HG02759 (cell line): ENCODE data around the gene RPL28.
"Not testable (repeated sequence)": the region's sequence is repeated elsewhere in the genome, so short reads cannot be mapped to it uniquely, and the experiment has no call there.

Experiments used
- ATAC-seq: cut with Tn5 transposase; IDR thresholded peaks from one replicate; pipeline ENCODE4 v1.9.1; 2021; ENCODE audit warnings: mild to moderate bottlenecking, moderate library complexity; ENCODE audit not compliant: unreplicated experiment

The RPL28 gene

GRCh38 chr19:55421281-55421680 is 35.5 kb downstream of the RPL28 start:
- ATAC-seq = not testable (repeated sequence)

GRCh38 chr19:55423225-55424005 is 37.7 kb downstream of the RPL28 start:
- no peak for ATAC-seq

GRCh38 chr19:55424518-55424917 is 38.8 kb downstream of the RPL28 start:
- ATAC-seq = no peak

- ATAC-seq = no peak
Observed at GRCh38 chr19:55426042-55426441, 40.3 kb downstream of the RPL28 start.

GRCh38 chr19:55431183-55431582 is 45.5 kb downstream of the RPL28 start:
- no peak for ATAC-seq

GRCh38 chr19:55432241-55432959 is 46.7 kb downstream of the RPL28 start:
- no peak for ATAC-seq

- ATAC-seq = no peak
Observed at GRCh38 chr19:55433292-55433691, 47.6 kb downstream of the RPL28 start.

GRCh38 chr19:55434356-55434919 is 48.7 kb downstream of the RPL28 start:
- ATAC-seq = no peak

GRCh38 chr19:55435020-55435419 is 49.3 kb downstream of the RPL28 start:
- no peak for ATAC-seq

- no peak for ATAC-seq
Observed at GRCh38 chr19:55436847-55437246, 51.1 kb downstream of the RPL28 start.

GRCh38 chr19:55437410-55437809 is 51.7 kb downstream of the RPL28 start:
- no peak for ATAC-seq

- no peak for ATAC-seq
Observed at GRCh38 chr19:55439052-55439451, 53.3 kb downstream of the RPL28 start.

GRCh38 chr19:55440411-55441105 is 54.8 kb downstream of the RPL28 start:
- ATAC-seq = no peak

- no peak for ATAC-seq
Observed at GRCh38 chr19:55441319-55441691, 55.6 kb downstream of the RPL28 start.

- ATAC-seq = no peak
Observed at GRCh38 chr19:55441692-55442321, 56.1 kb downstream of the RPL28 start.

GRCh38 chr19:55442372-55442961 is 56.7 kb downstream of the RPL28 start:
- ATAC-seq = no peak

GRCh38 chr19:55443045-55443823 is 57.5 kb downstream of the RPL28 start, which contains the start of gene SHISA7:
Gene SHISA7, minus strand, starts transcription at chr19:55443300. Its CDS starts 437 bp downstream, at chr19:55442863.
- no peak for ATAC-seq

- no peak for ATAC-seq
Observed at GRCh38 chr19:55443824-55444480, 58.2 kb downstream of the RPL28 start.

- no peak for ATAC-seq
Observed at GRCh38 chr19:55444646-55445045, 58.9 kb downstream of the RPL28 start.
